ENCODE data around the gene NBAS.
A peak's percentile ranks its signal among the peaks of the same experiment; 100 is the strongest.

Gene NBAS

DNA sequence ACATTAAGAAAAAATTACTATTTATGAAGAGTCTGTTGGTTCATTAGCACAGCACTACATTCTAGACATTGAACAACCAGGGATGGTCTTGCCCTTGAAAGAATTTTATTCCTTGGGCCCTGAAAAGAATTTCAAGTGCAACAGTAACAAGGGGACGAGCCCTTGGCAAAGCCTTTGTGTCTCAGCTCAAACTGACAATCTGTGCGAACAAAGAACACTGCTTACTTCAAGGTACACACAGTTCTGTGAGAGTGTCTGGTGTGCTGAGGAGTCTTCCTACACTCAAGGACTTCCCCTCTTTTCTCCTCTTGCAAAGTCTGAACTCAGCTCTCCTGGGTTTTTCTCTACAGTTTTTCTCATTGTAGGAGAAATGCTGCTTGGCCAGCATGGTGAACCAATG, 373.4 kb downstream of the NBAS start:
- no peak for DNase-seq

DNA sequence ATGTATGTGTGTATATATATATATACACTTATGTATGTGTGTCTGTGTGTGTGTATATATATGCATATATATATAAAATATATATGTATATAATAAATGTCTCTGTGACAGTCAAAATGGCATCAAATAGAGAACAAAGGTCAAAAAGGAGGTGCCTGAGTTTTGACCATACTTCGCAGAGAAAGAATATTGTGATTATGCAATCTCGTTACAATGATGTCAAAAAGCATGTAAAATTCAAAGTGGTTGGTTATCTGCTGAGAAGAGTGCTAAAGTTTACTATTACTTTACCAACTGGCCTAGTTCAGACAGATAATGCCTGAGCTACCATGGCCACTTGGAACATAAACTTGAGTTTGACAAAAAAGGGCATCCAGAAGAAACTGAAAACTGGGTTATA, 375.0 kb downstream of the NBAS start:
- no peak for DNase-seq

DNA sequence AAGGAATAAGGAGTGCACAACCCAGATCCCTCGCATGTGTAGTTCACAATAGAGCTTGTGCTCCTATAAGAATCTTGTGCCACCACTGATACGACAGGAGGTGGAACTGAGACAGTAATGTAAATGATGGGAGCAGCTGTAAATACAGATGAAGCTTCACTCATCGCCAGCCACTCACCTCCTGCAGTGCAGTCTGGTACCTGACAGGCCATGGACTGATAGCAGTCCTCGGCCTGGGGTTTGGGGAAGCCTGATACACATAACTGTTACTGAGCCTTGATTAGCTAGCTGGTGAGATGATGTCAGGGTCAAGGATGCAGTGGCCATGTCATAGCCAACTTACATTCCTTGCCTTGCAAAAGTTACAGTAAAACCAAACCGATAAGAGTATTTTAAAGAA, 376.6 kb downstream of the NBAS start:
- DNase-seq, result no peak

DNA sequence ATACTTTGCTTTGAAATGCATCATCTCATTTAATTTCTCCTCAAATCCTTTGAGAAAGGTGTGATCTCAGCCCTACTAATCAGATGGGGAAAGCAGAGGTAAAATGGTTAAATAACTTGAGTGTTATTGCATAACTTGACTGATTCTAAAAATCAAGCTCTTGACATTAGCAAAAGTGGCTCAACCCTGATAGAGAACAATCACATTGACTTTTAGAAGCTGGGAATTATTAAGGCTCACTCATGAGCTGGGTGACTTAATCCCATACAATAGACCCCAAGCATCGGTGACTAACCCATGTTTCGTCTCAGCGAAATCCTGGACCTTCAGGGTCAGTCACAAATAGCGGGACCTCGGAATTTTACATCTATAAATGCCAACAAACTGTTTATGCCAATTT, 378.9 kb downstream of the NBAS start:
- no peak for DNase-seq

DNA sequence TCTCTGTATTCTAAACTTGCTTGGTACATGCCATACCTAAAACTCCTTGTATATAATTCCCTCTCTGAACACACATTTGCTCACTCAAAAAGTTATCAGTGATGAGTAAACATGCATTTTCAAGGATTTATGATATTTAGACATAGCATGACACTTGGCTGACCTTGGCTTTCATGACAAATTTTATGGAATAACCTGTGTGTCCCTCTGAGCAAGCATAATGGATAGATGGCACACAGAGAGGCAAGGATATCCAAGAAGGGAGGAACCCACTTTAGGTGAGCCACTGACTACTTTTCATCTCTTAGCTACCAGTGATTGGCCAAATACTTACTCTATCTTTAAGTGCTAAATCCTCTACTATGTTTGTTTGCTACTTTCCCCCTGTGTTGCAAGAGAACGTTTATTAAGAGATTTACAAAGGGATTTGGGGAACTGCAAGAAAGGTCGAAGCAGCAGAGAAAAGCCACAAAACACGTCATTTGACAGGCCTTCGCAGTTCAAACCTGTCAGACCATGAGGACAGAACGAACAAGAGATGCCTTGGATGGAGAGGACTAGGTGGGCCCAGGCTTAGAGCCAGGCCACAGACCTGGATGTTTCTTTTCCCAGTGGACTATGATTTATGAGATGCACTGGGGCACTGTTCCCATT, 379.9 kb downstream of the NBAS start:
- DNase-seq, result no peak

DNA sequence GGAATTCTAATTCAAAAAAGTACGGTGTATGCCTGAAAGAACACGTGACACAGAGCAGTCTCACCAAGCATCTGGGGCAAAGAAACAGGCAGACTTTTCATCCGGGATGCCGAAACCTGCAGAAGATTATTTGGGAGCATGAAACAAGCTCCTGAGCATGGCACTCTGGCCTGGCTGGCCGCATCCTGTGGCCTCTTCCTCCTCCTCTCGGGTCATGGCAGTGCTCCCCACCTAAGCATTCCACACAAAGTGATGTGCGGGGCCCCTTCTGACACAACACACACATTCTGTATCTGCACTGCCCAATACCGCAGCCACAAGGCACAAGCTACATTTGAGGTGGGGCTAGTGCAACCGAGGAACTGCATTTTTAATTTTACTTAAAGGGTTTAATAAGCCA, 380.8 kb downstream of the NBAS start:
- no peak for DNase-seq

DNA sequence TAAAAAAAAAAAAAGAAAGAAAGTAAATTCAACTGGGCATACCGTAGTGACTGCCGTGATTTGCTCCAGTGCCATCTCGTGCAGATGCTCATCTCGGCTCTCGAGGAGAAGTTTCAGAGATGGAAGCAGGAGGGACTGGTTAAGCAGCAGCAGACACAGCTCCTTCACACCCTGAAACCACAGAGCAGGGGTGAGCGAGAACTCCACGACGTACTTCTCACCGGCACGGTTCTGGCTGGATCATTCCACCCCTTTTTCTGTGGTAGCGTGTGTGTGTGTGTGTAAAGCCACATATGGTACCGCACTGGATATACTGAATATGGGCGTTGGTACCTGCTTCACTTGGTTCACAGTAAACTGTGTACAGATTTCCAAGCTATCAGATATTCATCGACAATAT, 382.2 kb downstream of the NBAS start:
- no peak for DNase-seq

DNA sequence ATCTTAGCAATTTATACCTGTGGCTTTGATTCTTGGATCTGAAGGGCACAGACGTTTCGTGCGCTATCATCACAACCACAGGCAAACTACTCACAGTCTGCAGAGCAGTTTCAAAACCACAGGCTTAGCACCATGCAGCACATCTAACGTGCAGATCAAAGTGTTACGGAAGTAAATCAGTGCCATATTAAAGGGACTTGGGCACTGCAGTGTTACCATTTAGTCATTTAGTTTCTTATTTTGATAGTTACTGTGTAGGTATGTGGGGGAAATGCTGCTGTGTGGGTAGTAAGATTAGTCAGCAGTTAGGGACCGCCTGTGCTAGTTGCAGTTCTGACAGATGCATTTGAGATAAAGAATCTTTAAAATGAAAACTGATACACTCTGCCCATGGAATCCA, 384.0 kb downstream of the NBAS start:
- no peak for DNase-seq

DNA sequence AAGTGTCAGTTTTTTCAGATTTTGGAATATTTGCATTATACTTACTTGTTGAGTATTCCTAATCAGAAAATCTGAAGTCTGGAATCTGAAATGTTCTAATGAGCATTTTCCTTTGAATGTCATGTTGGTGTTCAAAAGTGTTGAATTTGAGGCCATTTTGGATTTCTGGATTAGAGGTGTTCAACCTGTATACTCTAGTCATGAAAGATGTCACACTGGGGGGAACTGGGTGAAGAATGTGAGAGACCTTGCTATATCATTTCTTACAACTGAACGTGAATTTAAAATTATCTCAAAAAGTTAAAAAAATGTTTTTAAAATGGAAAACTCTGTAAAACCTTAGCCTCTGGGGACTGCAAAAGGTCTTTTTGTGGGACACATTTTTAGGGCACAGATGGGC, 384.5 kb downstream of the NBAS start:
- DNase-seq, result no peak

DNA sequence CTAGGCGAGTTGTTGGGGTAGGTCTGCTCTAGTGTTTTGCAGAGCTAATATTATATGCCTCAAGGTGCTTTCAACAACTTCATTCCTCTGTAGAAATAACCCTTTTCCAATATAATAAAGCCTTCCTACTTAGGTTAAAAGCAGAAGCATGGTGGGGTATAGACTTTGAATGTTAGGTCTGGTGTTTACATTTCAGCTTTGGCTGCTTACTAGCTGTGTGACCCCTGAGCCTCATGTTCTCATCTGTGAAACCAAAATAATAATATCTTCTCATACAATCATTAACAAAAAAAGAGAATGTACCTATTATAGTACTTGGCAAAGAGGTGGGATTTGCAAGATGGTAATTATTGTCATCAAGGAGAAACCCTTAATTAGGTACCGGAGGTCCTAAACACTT, 386.6 kb downstream of the NBAS start:
- no peak for DNase-seq

DNA sequence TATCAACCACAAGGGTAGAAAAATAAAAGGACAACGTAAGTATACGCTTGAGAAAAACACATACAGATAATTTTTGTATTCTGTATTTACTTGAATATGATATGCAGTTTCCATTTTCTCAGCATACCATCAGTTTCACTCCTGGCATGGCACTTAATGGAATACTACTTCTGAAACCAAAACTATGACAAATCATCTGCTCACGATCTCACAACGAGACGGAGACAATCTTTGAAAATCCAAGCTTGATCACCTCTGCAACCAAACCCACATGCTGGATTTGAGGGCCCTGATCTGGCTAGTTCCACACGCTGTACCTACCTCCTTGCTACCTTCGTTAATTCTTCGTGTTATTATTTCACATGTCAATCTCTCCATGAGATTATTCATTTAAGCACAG, 387.6 kb downstream of the NBAS start:
- DNase-seq, result no peak

DNA sequence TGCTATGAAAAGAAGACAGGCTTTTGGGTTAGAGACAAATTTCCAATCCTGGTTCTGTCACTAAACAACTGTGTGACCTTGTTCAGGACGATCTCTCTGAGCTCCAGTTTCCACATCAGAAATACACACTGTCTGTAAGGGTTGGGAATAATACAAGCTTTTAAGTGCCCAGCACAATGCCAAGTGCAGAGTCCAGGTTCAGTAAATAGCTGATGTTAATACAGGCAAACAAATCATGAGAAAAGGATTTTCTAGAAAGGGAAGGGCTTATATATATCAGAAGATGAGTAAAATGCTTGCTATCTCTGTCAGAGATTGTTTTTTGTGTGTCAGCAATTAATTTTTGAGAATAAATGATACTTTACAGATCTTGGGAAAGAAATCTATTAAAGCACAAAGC, 388.3 kb downstream of the NBAS start:
- DNase-seq, result no peak

DNA sequence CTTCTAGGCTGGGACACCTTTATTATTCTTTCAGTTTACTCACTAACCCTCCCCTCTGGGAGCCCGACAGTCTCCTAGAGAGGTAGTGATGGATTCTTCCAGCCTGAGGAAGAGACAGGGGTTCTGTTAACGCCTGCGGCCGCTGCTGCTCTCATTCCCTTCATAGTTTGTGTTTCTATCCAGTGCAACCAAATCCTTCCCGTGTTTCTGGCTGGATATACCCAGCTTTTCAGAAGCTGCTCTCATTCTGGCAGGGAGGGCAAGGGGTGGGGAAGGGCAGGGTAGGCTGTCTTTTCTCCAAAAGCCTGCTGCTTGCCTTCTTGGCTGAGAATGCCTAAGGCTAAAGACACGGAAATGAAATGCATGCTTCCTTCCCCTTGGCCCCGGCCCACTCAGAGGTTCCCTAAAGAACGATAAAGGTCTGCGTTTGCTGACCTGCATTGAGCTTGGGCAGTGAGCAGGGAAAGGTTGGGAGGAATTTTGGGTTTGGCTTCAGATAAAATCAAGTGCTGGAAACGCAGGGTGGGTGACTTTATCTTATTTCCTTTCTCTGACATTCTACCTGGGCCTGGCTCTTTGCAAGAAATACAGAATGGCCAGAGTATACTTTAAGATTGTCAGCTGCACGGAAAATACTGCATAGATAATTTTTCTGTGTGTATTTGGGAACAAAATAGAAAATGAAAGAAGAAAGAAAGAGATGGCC, 390.9 kb downstream of the NBAS start:
- no peak for DNase-seq

DNA sequence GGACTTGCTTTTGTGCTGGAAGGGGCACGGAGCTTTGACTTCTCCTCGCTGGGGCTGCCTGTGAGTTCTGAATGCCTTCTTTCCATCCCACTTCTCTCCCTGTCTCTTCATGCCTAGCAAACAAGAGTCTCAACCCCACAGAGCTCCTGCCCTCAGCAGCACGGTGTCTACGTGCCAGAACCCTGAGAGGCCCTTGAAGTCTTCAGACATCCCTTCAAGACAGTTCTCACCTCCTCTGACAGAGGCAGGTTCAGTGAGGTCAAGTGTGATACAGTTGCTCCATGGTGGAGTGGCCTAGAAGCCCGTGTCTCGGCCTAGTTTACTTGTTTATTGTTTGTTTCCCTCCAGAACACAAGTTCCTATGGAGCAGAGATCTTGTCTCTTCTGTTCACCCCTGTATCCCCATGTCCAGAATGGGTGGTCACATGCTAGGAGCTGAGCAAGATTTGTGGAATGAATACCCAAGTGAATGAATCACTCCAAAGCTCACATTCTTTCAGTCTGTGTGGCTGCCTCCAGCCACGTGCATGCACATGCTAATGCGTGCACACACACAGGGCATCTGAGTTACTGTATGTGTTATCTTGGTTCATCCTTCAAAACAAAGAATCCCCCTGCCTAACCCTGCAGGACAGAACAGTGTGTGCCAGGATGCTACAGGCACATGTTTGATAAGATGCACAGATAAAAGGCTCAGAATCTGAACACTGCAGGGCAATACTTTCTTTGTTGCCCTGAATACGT, 391.6 kb downstream of the NBAS start:
- DNase-seq, result no peak

DNA sequence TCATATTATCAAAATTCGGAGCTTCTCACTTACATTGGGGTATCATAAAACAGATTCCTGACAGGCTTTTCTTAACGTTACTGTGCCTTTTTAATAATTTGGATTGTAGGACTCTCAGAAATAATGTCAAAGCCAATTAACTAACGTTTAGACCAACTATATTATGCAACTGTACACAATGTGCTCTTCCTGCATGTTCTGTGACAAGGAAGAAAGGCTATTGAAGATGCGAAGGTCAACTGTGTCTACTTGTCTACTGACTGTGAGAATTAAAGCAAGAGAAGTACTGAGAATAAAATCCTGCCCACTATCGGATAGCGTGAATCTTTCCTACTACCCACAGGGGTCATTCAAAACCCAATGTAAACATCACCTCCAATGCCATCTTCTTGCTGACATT, 393.0 kb downstream of the NBAS start:
- DNase-seq, result no peak

DNA sequence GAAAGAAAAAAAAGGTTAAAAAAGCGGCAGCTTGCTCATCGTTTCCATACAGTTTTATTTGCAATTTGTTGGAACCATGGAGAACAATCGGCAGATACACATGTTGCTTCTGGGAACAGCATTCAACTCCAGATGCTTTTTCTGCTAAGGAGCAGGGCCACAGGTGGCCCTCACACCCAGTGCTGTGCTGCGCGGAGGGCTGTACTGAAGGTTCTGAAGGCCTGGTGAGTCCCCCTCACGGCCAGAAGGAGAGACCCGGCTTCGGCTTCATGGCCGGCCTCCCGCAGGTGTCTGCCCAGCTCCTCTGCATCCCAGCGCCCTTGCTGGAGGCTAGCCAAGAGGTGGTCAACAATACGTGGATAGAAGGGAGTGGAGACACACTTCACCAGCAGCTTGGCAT, 394.3 kb downstream of the NBAS start:
- no peak for DNase-seq

DNA sequence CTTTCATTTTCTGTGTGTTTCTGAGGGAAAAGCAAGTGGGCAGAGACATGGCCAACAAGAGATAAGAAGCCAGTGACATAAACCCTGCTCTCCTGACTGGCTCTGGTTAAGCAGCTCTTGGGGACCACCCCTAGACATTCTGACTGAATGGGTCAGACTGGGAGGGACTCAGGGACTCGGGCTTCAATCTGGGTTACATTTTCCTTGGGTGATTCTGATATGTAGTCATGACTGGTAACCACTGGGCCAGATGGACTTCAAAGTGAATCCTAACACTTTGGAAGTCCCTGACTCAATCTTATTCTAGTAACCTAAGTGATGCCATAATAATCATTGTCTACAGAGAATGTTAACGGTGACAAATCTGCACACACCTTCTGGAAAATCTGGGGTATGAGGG, 397.8 kb downstream of the NBAS start:
- no peak for DNase-seq

DNA sequence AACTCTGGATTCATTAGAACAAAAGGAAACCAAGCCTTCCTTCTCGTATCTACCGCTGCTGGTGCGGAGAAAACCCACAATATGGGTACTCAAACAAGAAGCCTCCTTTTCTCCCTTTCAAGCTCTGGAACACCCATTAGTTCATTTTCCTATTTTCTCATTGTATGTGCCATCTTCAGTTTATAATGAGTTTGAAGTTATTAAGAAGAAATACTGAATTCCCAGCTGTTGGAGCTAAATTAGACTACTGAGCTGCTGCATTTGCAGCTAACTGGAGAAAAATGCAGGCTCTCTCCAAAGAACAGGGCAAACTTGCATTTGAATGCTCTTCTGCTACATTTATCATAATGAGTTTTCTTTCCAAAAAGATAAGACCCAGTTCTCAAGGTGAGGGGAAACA, 398.5 kb downstream of the NBAS start:
- DNase-seq, result no peak

DNA sequence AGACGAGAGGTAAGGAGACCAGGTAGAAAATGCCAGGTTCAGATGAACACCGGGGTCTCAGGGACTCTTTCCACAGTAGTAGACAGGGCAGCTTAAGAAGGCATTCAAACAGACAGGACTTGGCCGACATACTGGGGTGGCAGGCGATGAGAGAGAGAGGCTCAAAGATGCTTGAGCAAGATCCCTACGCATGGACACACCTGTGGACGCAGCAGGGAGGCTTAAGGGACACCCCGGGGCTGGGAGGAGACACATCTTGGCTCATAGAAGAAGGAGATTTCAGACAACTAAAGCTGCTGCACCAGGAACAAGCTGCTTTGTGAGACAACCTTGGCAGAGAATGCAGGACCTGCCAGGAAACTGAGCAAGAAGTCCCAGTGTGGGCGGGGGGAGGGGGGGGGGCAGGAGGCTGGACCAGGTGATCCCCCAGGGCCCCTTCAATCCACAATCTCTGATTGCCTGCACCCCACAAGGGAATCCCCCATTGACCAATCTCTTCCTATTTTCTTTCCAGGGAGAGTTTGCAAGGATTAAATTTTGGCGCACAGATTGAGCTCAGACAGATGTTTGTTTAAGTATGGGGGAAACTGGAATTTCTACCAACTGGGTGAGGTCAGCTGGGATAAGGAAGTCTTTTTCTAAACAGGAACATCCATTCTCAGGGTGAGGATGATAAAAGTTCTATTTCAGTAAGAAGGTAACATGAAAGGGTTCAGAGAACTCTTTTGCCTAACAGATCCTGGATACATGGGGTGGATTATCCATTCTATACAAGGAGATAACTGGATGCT, 400.7 kb downstream of the NBAS start:
- DNase-seq, result no peak

DNA sequence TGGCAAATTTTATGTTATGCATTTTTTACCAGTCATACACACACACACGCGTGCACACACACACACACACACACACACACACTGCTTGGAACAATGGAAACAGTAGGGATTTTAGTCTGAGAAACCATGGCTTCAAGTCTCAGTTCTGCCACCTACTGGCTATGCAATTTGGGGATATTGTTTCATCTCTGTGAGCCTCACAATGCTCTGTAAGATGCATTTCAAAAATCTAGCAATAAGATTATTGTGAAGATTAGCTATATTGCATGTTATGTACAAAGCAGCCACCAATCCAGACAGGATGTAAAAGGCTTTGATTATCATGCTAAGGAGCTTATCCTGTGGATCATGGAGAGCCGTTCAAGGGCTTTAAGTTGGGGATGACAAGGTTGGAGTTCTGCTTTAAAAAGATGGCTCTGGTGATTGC, 401.4 kb downstream of the NBAS start:
- peak; percentile 81 for DNase-seq

DNA sequence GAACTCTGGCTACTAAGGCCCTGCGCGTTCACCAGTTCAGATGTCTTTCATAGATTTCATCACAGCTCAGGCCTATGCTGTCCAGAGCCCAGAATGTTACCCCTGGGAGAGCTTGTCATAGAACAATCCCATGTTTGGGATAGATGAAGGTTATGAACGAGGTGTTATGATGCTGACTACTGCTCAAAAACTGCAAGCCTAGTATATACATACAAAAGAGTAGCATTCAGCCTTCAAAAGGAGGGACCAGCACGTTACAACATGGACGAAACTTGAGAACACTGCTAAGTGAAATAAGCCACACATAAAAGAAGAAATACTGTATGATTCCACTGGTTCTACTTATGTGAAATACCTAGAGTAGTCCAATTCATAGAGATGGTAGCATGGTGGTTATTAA, 401.9 kb downstream of the NBAS start:
- no peak for DNase-seq

DNA sequence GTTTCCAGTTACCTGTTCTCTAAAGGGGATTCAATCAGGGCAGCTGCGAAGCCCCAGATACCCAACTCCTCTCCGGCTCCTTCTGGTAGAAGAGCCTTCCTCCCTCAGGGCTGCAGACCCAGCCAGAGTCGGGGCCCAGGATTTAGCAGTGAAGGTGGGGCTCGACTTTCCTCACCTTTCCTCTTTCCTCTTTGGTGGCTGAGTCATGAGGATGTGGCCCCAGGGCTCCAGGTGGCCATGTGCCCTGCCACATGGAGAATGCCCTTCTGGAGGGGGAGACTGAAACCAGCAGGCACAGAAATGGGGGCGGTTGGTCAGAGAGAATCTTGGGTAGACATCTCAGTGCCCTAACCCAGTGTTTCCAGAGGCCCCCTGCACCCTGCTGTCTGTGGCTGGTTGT, 402.6 kb downstream of the NBAS start:
- no peak for DNase-seq

DNA sequence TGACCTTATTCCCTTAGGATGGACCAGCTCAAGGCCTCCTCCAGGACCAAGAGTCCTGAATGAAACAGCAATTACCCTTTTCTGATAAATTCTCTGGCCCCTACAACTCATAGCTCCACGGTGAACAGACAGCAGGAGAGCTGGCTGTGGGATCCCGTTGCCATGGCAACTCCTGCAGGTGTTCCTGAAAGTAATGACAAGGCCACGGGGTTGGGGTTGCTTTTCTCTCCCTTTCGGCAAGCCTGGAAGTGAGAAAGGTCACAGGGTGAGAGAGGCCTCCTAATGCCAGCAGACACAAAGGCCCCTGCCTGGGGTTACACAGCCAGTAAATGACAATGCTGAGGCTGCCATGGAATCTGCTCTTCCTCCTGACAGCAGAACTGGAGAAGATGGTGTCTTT, 403.0 kb downstream of the NBAS start:
- no peak for DNase-seq

All from NCI-H1694 (cell line).